Activated CD4-positive, alpha-beta T cell treated with anti-CD3 and anti-CD28 coated beads, Interleukin-2, amount 10 ng/mL, durations not matched to agents 24 days and 14 days (primary cell): ENCODE data around the gene HNF1A. TPM values are rescaled to one million over a fixed set of nuclear protein-coding genes. Genes with fewer than 3 reads are reported as not detected.

Source experiments
- DNase-seq: peaks from one replicate; pipeline ENCODE4 v3.0.0; 2022
- H3K27ac Mint-ChIP-seq: one replicate; pipeline ENCODE4 v1.8.0; 2022; ENCODE audit warnings: mild to moderate bottlenecking, mixed read lengths
- H3K27me3 Mint-ChIP-seq: one replicate; pipeline ENCODE4 v1.8.0; 2022; ENCODE audit warnings: mixed read lengths
- H3K36me3 Mint-ChIP-seq: one replicate; pipeline ENCODE4 v1.8.0; 2022; ENCODE audit warnings: low read depth, mild to moderate bottlenecking, mixed read lengths
- H3K4me1 Mint-ChIP-seq: one replicate; pipeline ENCODE4 v1.8.0; 2021; ENCODE audit warnings: mixed read lengths
- H3K4me3 Mint-ChIP-seq: one replicate; pipeline ENCODE4 v1.8.0; 2022; ENCODE audit warnings: mild to moderate bottlenecking, moderate library complexity, mixed read lengths
- H3K9me3 Mint-ChIP-seq: one replicate; pipeline ENCODE4 v1.8.0; 2021; ENCODE audit warnings: mixed read lengths
- intact Hi-C: fragments of 100-400 bp; cut with micrococcal nuclease; formaldehyde crosslinking; loops from one replicate; pipeline ENCODE4 v1.15.1; 2023
- total RNA-seq: library from RNA; stranded (reverse); gene quantifications from 2 replicates; pipeline ENCODE4 v1.2.3, GENCODE V29; 2022

HNF1A gene
- total RNA-seq, 1 donor from 2014 or later: not detected

- Mint-ChIP-seq H3K27me3 (no peaks in the 10 kb centered on the region), H3K9me3 (no peaks in the 10 kb centered on the region), H3K4me3 (no peak overlapping the region), H3K27ac (no peak overlapping the region), H3K36me3 (peaks cover 24% of the 10 kb centered on the region), H3K4me1 (peaks cover 15% of the 10 kb centered on the region)
- DNase-seq: no peak
- intact Hi-C loops: loop anchor here (5.0 kb wide), 1 partner anchor 43 kb away; no protein-coding TSS in a partner anchor
These were observed 40.7 kb downstream of the HNF1A start for GRCh38 chr12:121018860-121019617.

GRCh38 chr12:121021754-121022153 is 43.4 kb downstream of the HNF1A start:
- Mint-ChIP-seq H3K4me1 (no peaks in the 10 kb centered on the region), H3K9me3 (no peaks in the 10 kb centered on the region), H3K36me3 (peaks cover 36% of the 10 kb centered on the region), H3K27ac (no peak overlapping the region), H3K4me3 (no peak overlapping the region), H3K27me3 (no peaks in the 10 kb centered on the region)
- intact Hi-C loops: no loop called here
- DNase-seq: no peak

- Mint-ChIP-seq H3K27me3 (no peaks in the 10 kb centered on the region), H3K36me3 (peaks cover 45% of the 10 kb centered on the region), H3K4me1 (no peaks in the 10 kb centered on the region), H3K4me3 (no peak overlapping the region), H3K27ac (no peak overlapping the region), H3K9me3 (no peaks in the 10 kb centered on the region)
- DNase-seq: no peak
- intact Hi-C loops: no loop called here
These were observed 44.4 kb downstream of the HNF1A start for GRCh38 chr12:121022713-121023112.

- H3K27ac Mint-ChIP-seq: no peak overlapping the region
- DNase-seq: no peak
- no peaks in the 10 kb centered on the region for H3K4me1 Mint-ChIP-seq
- H3K4me3 Mint-ChIP-seq: no peak overlapping the region
- H3K27me3 Mint-ChIP-seq: no peaks in the 10 kb centered on the region
- intact Hi-C loops: no loop called here
- H3K9me3 Mint-ChIP-seq: no peaks in the 10 kb centered on the region
- H3K36me3 Mint-ChIP-seq: peaks cover 50% of the 10 kb centered on the region
These were observed 45.5 kb downstream of the HNF1A start for GRCh38 chr12:121023799-121024198.

GRCh38 chr12:121025442-121026226 is 47.3 kb downstream of the HNF1A start:
- Mint-ChIP-seq H3K9me3 (no peaks in the 10 kb centered on the region), H3K36me3 (peaks cover 48% of the 10 kb centered on the region), H3K27ac (peak overlapping the region; percentile 25), H3K27me3 (no peaks in the 10 kb centered on the region), H3K4me1 (no peaks in the 10 kb centered on the region), H3K4me3 (no peak overlapping the region)
- DNase-seq: no peak
- intact Hi-C loops: no loop called here

GRCh38 chr12:121026274-121027045 is 48.1 kb downstream of the HNF1A start:
- no peak overlapping the region for H3K27ac Mint-ChIP-seq
- H3K4me1 Mint-ChIP-seq: peaks cover 4% of the 10 kb centered on the region
- no peak overlapping the region for H3K4me3 Mint-ChIP-seq
- DNase-seq: no peak
- H3K36me3 Mint-ChIP-seq: peaks cover 54% of the 10 kb centered on the region
- intact Hi-C loops: no loop called here
- no peaks in the 10 kb centered on the region for H3K27me3 Mint-ChIP-seq
- H3K9me3 Mint-ChIP-seq: no peaks in the 10 kb centered on the region

- Mint-ChIP-seq H3K4me1 (peaks cover 34% of the 10 kb centered on the region), H3K27me3 (no peaks in the 10 kb centered on the region), H3K9me3 (no peaks in the 10 kb centered on the region), H3K27ac (peak overlapping the region; percentile 65), H3K36me3 (peaks cover 60% of the 10 kb centered on the region), H3K4me3 (no peak overlapping the region)
- DNase-seq: no peak
- intact Hi-C loops: no loop called here
These were observed 52.4 kb downstream of the HNF1A start for GRCh38 chr12:121030576-121031212.

- peak; percentile 79 for DNase-seq
- Mint-ChIP-seq H3K4me1 (peaks cover 52% of the 10 kb centered on the region), H3K27me3 (no peaks in the 10 kb centered on the region), H3K9me3 (no peaks in the 10 kb centered on the region), H3K4me3 (peak overlapping the region; percentile 60), H3K36me3 (peaks cover 40% of the 10 kb centered on the region), H3K27ac (peak overlapping the region; percentile 80)
- intact Hi-C loops: loop anchor here (1.0 to 2.0 kb wide), 2 partner anchors 27 to 177 kb away; partner anchors contain the start of gene P2RX4
These were observed 55.4 kb downstream of the HNF1A start for GRCh38 chr12:121033625-121034349.

- peak overlapping the region; percentile 80 for H3K27ac Mint-ChIP-seq
These were observed 56.4 kb downstream of the HNF1A start for GRCh38 chr12:121034616-121035305.

GRCh38 chr12:121036810-121037326 is 58.5 kb downstream of the HNF1A start:
- DNase-seq: no peak
- no peaks in the 10 kb centered on the region for H3K9me3 Mint-ChIP-seq
- peaks cover 54% of the 10 kb centered on the region for H3K4me1 Mint-ChIP-seq
- peaks cover 27% of the 10 kb centered on the region for H3K36me3 Mint-ChIP-seq
- intact Hi-C loops: loop anchor here (1.0 to 5.0 kb wide), 4 partner anchors 21 to 235 kb away; partner anchors contain the start of gene C12orf43
- H3K27ac Mint-ChIP-seq: peak overlapping the region; percentile 81
- H3K4me3 Mint-ChIP-seq: peak overlapping the region; percentile 89
- H3K27me3 Mint-ChIP-seq: peaks cover 1% of the 10 kb centered on the region

More at GRCh38 chr12:121034616-121035305, 56.4 kb downstream of the HNF1A start:
- Mint-ChIP-seq H3K4me3 (peak overlapping the region; percentile 60), H3K9me3 (no peaks in the 10 kb centered on the region), H3K36me3 (peaks cover 40% of the 10 kb centered on the region), H3K27me3 (no peaks in the 10 kb centered on the region), H3K4me1 (peaks cover 57% of the 10 kb centered on the region)
- intact Hi-C loops: loop anchor here (1.0 to 5.0 kb wide), 4 partner anchors 26 to 232 kb away; partner anchors contain the start of gene P2RX4
- DNase-seq: no peak

GRCh38 chr12:121038861-121039668 is 60.7 kb downstream of the HNF1A start, which contains the start of gene OASL:
TSS of gene OASL (minus strand) at chr12:121039246. CDS start at chr12:121038971, 275 bp downstream.
- Mint-ChIP-seq H3K27me3 (peaks cover 13% of the 10 kb centered on the region), H3K36me3 (peaks cover 17% of the 10 kb centered on the region), H3K4me1 (peaks cover 44% of the 10 kb centered on the region), H3K4me3 (peak within 1 kb of the TSS; percentile 89), H3K9me3 (no peaks in the 10 kb centered on the region), H3K27ac (peak within 1 kb of the TSS; percentile 85)
- DNase-seq: peak; percentile 89
- intact Hi-C loops: loop anchor here (1.0 to 5.0 kb wide), 3 partner anchors 21 to 237 kb away; no protein-coding TSS in a partner anchor
